ENCODE data around the gene LSMEM2.
"Not testable (repeated sequence)": the region's sequence is repeated elsewhere in the genome, so short reads cannot be mapped to it uniquely, and the experiment has no call there.

LSMEM2 gene

GRCh38 chr3:50263478-50264382 lies 15.2 kb upstream of the LSMEM2 start:
- in situ Hi-C loops (cut with HindIII; ENCODE audit: low sequenced_read_pairs), result loop anchor here (5.0 kb wide), 1 partner anchor 41 kb away; no protein-coding TSS in a partner anchor

DNA sequence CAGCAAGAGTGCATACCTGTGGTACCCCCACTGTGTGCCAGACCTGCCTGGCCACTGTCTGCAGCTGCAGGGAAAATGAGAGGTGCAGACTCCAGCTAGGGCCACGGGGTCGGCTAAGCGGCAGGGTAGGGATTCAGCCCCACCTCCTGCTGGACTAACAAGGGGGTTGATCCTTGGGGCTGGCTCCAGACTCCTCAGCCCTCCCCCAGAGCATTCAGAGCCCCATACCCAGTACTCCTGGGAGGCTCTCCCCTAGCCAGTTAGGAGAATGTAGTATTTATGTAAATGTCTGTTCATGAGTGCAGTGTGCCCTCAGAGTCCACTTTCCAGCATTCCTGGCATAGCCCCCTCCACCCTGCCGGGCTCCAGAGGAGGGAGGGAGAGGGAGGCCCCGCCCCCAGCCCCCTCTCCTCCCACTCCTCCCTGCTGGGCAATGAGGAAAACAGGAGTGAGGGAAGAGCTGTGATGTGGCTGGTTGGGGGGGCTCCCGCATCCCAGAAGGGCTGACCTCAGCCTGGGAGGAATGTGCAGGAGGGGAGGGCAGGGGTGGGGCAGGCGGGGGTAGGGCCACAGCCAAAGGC lies 14.4 kb upstream of the LSMEM2 start:
- in situ Hi-C loops (cut with HindIII; ENCODE audit: low sequenced_read_pairs), result loop anchor here (5.0 kb wide), 1 partner anchor 42 kb away; no protein-coding TSS in a partner anchor

GRCh38 chr3:50264964-50265485 lies 13.9 kb upstream of the LSMEM2 start:
- in situ Hi-C loops (cut with HindIII; ENCODE audit: low sequenced_read_pairs), result loop anchor here (5.0 kb wide), 1 partner anchor 43 kb away; no protein-coding TSS in a partner anchor

- in situ Hi-C loops (cut with HindIII; ENCODE audit: low sequenced_read_pairs), result no loop called here
These were observed 13.3 kb upstream of the LSMEM2 start for GRCh38 chr3:50265571-50265970.

DNA sequence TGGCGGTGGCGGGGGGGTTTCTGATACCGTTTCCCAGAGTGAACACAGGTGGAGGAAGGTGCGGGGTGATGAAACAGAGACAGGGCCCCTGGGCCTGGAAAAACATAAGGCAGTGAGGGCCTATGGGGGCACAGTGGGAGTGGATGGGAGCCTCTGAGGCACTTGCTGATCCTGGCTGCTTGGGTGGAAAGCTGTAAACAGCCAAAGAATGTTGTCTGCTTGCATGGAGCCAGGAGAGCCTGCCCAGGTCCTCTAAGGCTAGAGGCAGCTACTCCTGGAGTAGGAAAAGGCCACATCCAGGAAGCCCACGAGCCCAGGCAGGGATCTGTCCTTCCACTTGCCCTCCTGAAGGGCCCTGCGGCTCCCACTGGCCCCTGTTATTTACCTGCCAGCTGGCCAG lies 12.9 kb upstream of the LSMEM2 start:
- in situ Hi-C loops (cut with HindIII; ENCODE audit: low sequenced_read_pairs), result no loop called here

DNA sequence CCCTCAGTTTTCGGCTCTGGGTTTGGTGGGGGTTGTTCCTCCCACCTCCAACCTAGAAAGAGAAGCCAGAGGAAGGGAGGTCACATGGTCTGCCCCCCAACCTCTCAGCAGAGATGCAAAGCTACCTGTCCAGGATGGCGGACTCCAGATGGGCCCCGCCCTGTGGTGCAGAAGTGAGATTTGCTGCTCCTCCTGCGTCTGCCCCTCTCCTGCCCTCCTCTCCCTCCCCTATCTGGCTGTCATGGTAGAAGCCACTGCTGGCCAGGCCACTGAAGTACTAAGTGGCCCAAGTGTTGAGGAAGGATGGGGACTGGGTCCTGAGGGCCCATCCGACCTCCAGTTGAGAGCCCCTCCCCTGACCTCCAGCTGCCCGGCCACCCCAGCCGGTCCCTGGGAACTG lies 12.1 kb upstream of the LSMEM2 start:
- in situ Hi-C loops (cut with HindIII; ENCODE audit: low sequenced_read_pairs), result no loop called here

DNA sequence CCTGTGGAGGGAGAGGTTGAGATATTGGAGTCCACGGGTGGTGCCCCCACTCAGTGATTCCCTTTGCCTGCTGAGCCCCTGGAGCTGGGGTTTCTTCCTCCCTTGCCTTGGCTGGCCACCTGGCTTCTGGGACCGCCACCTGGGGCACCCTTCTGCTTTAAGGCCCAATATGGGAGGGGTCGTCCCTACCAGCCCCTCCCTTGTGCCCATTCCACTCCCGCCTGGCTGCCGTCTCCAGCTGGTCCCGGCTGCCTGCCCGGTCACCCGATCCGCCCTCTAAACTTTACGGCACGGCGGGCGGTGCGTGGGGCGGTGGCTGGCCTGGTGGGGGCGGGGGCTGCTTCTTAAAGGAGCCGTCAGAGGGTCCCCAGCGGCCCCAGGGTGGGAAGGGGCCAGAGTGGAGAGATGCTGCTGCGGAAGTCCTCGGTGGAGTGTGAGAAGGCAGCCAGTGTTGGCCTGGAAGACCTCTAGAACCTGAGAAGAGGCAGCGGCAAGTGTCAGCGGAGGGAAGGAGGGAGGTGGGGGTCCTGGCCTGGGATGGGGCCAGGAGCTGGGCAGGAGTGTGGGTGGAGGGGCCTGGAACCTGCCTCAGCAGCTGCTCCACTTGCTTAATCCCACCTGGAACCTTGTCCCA lies 11.5 kb upstream of the LSMEM2 start:
- in situ Hi-C loops (cut with HindIII; ENCODE audit: low sequenced_read_pairs), result no loop called here

- in situ Hi-C loops (cut with HindIII; ENCODE audit: low sequenced_read_pairs), result no loop called here
These were observed 10.6 kb upstream of the LSMEM2 start for GRCh38 chr3:50268276-50268675.

GRCh38 chr3:50268703-50269451 lies 10.0 kb upstream of the LSMEM2 start, which contains the start of gene SEMA3B:
Gene SEMA3B, plus strand, starts transcription at chr3:50269147. Its CDS starts 94 bp downstream, at chr3:50269241.
- in situ Hi-C loops (cut with HindIII; ENCODE audit: low sequenced_read_pairs), result no loop called here

DNA sequence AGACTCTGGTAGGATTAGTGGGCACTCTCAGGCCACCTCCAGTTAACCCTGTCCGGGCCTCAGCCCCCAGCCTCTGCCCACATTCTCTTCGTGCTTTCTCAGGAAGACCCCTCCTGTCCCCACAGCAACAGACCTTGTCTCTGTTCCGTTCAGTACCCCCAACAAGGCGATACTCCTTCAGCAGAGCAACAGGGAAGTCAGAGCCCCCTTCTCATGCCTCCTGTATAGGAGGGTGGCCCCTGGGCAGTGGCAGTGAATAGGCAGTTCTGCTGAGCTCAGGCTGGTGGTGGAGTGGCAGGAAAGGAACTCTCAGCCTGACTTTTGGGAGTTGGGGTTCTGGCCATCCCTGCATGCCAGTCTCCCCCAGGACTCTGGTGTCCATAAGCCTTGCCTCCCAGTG lies 9.4 kb upstream of the LSMEM2 start:
- in situ Hi-C loops (cut with HindIII; ENCODE audit: low sequenced_read_pairs), result no loop called here

- in situ Hi-C loops (cut with HindIII; ENCODE audit: low sequenced_read_pairs), result no loop called here
These were observed 8.9 kb upstream of the LSMEM2 start for GRCh38 chr3:50269977-50270413.

DNA sequence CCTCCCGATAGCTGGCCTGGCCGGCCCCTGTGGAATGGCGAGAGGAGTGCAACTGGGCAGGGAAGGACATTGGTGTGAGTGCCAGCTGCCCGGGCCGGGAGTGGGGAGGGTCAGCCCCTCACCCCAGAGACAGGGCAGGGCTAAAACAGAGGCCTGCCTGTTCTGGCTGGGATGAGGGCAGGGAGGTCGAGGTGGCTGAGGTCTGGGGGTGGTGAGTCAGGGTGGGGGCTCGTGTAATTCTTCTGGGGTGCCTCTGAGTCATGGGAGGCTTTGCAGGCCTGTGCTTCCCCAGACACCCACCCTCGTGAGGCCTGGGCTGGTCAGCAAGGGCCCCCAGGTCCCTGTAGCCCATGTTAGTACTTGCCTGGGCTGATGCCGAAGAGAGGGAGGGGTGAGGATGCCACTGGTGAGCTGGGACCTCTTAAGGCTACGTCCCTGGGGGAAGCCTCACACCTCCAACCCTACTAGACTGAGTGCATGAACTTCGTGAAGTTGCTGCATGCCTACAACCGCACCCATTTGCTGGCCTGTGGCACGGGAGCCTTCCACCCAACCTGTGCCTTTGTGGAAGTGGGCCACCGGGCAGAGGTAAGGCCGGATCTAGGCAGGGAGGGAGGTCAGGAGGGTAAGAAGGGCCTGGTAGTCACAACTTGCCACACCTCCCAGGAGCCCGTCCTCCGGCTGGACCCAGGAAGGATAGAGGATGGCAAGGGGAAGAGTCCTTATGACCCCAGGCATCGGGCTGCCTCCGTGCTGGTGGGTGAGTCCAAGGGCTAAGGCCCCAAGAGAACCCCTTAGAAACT lies 8.3 kb upstream of the LSMEM2 start:
- in situ Hi-C loops (cut with HindIII; ENCODE audit: low sequenced_read_pairs), result no loop called here

DNA sequence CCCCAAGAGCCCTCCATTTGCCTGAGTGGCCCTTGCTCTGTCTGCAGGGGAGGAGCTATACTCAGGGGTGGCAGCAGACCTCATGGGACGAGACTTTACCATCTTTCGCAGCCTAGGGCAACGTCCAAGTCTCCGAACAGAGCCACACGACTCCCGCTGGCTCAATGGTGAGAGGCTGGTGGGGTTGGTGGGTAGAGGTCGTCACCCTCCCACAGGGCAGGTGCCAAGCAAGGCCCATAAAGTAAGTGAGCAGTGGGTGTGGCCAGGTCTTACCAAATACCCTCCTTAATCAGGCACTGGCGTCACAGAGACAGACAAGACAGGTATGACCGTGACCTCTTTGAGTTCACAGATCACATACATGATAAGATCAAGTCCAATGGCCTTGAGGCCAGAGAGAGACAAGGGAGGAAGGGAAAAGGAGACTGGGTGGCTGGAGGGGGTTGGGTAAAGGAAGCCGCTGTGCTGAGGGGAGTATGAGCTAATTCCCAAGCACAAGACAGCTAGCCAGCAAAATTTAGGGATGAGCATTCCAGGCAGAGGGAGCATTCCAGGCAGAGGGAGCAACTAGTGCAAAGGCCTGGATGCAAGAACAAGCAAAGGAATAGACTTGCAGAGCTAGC lies 7.5 kb upstream of the LSMEM2 start:
- in situ Hi-C loops (cut with HindIII; ENCODE audit: low sequenced_read_pairs), result no loop called here

DNA sequence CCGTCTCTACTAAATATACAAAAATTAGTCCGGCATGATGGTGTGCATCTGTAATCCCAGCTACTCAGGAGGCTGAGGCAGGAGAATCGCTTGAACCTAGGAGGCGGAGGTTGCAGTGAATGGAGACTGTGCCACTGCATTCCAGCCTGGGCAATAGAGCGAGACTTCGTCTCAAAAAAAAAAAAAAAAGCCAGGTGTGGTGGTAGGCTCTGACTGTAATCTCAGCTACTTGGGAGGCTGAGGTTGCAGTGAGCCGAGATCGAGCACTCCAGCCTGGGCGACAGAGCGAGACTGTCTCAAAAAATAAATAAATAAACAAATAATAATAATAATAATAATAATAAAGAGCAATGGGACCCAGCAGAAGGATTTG lies 6.4 kb upstream of the LSMEM2 start:
- in situ Hi-C loops (cut with HindIII; ENCODE audit: low sequenced_read_pairs), result not testable (repeated sequence)

GRCh38 chr3:50272911-50273688 lies 5.8 kb upstream of the LSMEM2 start:
- in situ Hi-C loops (cut with HindIII; ENCODE audit: low sequenced_read_pairs), result no loop called here

GRCh38 chr3:50273689-50274065 lies 5.2 kb upstream of the LSMEM2 start:
- in situ Hi-C loops (cut with HindIII; ENCODE audit: low sequenced_read_pairs), result no loop called here

DNA sequence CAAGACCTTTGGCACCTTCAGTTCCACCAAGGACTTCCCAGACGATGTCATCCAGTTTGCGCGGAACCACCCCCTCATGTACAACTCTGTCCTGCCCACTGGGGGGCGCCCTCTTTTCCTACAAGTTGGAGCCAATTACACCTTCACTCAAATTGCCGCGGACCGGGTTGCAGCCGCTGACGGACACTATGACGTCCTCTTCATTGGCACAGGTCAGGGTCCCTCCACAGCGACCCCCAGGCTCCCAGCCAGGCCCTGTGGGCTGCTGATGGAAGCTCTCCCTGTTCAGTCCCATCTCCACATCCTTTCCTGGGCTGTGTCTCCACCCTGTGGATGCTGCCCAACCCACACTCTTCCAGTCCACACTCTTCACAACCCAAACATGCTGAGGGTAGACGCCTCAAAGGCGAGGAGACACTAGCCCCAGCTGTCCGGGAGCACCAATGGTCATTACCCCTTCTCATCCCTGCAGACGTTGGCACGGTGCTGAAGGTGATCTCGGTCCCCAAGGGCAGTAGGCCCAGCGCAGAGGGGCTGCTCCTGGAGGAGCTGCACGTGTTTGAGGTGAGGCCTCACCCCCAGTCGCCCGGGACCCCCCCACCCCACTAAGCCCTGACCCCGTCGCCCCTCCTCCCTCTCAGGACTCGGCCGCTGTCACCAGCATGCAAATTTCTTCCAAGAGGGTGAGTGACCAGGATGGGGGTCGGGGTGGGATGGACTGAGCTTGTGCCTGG lies 4.3 kb upstream of the LSMEM2 start:
- in situ Hi-C loops (cut with HindIII; ENCODE audit: low sequenced_read_pairs), result loop anchor here (5.0 kb wide), 2 partner anchors 53 to 92 kb away; partner anchors contain the start of gene TUSC2
